HCT116 (cell line): ENCODE results near the gene NACAD. TPM values are rescaled to one million over a fixed set of nuclear protein-coding genes. Genes with fewer than 3 reads are reported as not detected.

Experiments used
- ATAC-seq: fragments of 200-7000 bp; cut with Tn5 transposase; 2 replicates; pipeline ENCODE4 v1.9.1; 2020; ENCODE audit warnings: mild to moderate bottlenecking, moderate library complexity
- BruUV-seq: library from RNA; stranded (reverse); fragments of 400-500 nt; replicated peaks from 2 replicates; lab custom pipeline; 2021; lab: Mats Ljungman, UMichigan
- CTCF ChIA-PET: fragments of 300-600 bp; sonication (Branson Sonifier 250); formaldehyde crosslinking; loops from one replicate; lab custom pipeline; 2021; ENCODE audit warnings: antibody characterized with exemption; lab: Charles Lee
- POLR2A ChIA-PET: fragments of 300-600, 350-600 bp; sonication (Branson Sonifier 250); formaldehyde crosslinking; loops from one replicate; lab custom pipeline; 2021; ENCODE audit warnings: antibody characterized with exemption; lab: Charles Lee
- RAD21 ChIA-PET, 2 experiments: fragments of 300-600 bp; sonication (Branson Sonifier 250); formaldehyde crosslinking; loops; one replicate each; lab custom pipeline; 2023; ENCODE audit warnings: low total read pairs in 2 of 2; ENCODE audit not compliant: uncharacterized antibody in 2 of 2, unreplicated experiment in 2 of 2, low non-redundant PET in 1 of 2; lab: Charles Lee
- DNase-seq: peaks from one replicate; pipeline ENCODE4 v3.0.0-alpha.2; 2010; ENCODE audit warnings: low read depth, low spot score
- H2AFZ ChIP-seq: fragments of 200-600 bp; shearing (Covaris generic), sonication (generic); 2 replicates; pipeline ENCODE4 v1.6.1; 2017; ENCODE audit warnings: low read depth, mixed run types, mixed read lengths, antibody characterized with exemption, low read length; ENCODE audit not compliant: poor library complexity, severe bottlenecking
- H3K27ac ChIP-seq: 2 replicates; pipeline ENCODE4 v1.5.1; 2012; ENCODE audit warnings: low read depth, low read length
- H3K27me3 ChIP-seq: fragments of 200-600 bp; sonication (generic); 2 replicates; pipeline ENCODE4 v1.6.1; 2016; ENCODE audit warnings: mixed run types, low read length, mixed read lengths; ENCODE audit not compliant: insufficient read depth
- H3K36me3 ChIP-seq, 2 experiments: fragments of 200-500 bp in 1 of 2; fragments of 200-600 bp in 1 of 2; sonication (Bioruptor generic) in 1 of 2; sonication (generic) in 1 of 2; 2 replicates each; pipeline versions ENCODE4 v1.5.1 to v1.6.1; 2014 to 2016; ENCODE audit warnings: low read length in 2 of 2, inconsistent platforms in 1 of 2, mixed read lengths in 1 of 2, mixed run types in 1 of 2; ENCODE audit not compliant: insufficient read depth in 2 of 2, control insufficient read depth in 1 of 2
- H3K4me1 ChIP-seq, 2 experiments: fragments of 200-600 bp in 1 of 2; sonication (generic) in 1 of 2; 2 replicates each; pipeline versions ENCODE4 v1.5.1 to v1.6.1; 2012 to 2017; ENCODE audit warnings: low read length in 2 of 2, inconsistent platforms in 1 of 2, mild to moderate bottlenecking in 1 of 2, mixed read lengths in 1 of 2, mixed run types in 1 of 2, moderate library complexity in 1 of 2; ENCODE audit not compliant: insufficient read depth in 2 of 2, control insufficient read depth in 1 of 2
- H3K4me2 ChIP-seq: fragments of 200-600 bp; sonication (generic); 2 replicates; pipeline ENCODE4 v1.6.1; 2017; ENCODE audit warnings: mixed run types, low read length, mixed read lengths
- H3K4me3 ChIP-seq, 2 experiments: fragments of 200-600 bp in 1 of 2; sonication (generic) in 1 of 2; replicated peaks in 1 of 2; 2 replicates each; pipeline ENCODE4 v1.5.1; 2011 to 2016; ENCODE audit warnings: low read length in 2 of 2, control low read depth in 1 of 2, low read depth in 1 of 2, mild to moderate bottlenecking in 1 of 2, mixed read lengths in 1 of 2, mixed run types in 1 of 2
- H3K79me2 ChIP-seq: fragments of 200-600 bp; sonication (generic); 2 replicates; pipeline ENCODE4 v1.6.1; 2017; ENCODE audit warnings: mild to moderate bottlenecking, mixed run types, low read length, moderate library complexity, mixed read lengths; ENCODE audit not compliant: insufficient read depth
- H3K9ac ChIP-seq: fragments of 200-600 bp; sonication (generic); 2 replicates; pipeline ENCODE4 v1.6.1; 2016; ENCODE audit warnings: low read length, mixed read lengths
- H3K9me2 ChIP-seq: fragments of 200-600 bp; sonication (generic), shearing (Covaris generic); 2 replicates; pipeline ENCODE4 v1.6.1; 2017; ENCODE audit warnings: mixed run types, mild to moderate bottlenecking, moderate library complexity; ENCODE audit not compliant: insufficient read depth
- H3K9me3 ChIP-seq, 2 experiments: fragments of 200-500 bp in 1 of 2; fragments of 200-600 bp in 1 of 2; sonication (Bioruptor generic) in 1 of 2; sonication (generic) in 1 of 2; 2 replicates each; pipeline ENCODE4 v1.6.1; 2014 to 2017; ENCODE audit warnings: low read length in 2 of 2, mixed read lengths in 2 of 2, inconsistent platforms in 1 of 2, low read depth in 1 of 2, mild to moderate bottlenecking in 1 of 2, mixed run types in 1 of 2, moderate library complexity in 1 of 2; ENCODE audit not compliant: control insufficient read depth in 1 of 2, insufficient read depth in 1 of 2
- H4K20me1 ChIP-seq: fragments of 200-600 bp; sonication (generic), shearing (Covaris generic); 2 replicates; pipeline ENCODE4 v1.6.1; 2017; ENCODE audit warnings: mixed run types, mild to moderate bottlenecking, moderate library complexity; ENCODE audit not compliant: insufficient read depth
- EGR1 ChIP-seq: IDR thresholded peaks from 2 replicates; pipeline ENCODE4 v1.6.1; 2012; ENCODE audit warnings: low read depth
- EZH2phosphoT487 ChIP-seq: fragments of 200-600 bp; IDR thresholded peaks from 2 replicates; pipeline ENCODE4 v1.6.1; 2018; ENCODE audit warnings: antibody characterized with exemption, borderline replicate concordance
- POLR2A ChIP-seq: IDR thresholded peaks from 2 replicates; pipeline ENCODE4 v1.7.0; 2011; ENCODE audit warnings: borderline replicate concordance; ENCODE audit not compliant: insufficient read depth, insufficient read length; ENCODE audit errors: extremely low read depth
- SP1 ChIP-seq: IDR thresholded peaks from 2 replicates; pipeline ENCODE4 v1.6.1; 2012; ENCODE audit warnings: low read depth
- SRF ChIP-seq: IDR thresholded peaks from 2 replicates; pipeline ENCODE4 v1.6.1; 2012; ENCODE audit warnings: low read depth
- intact Hi-C: fragments of 100-400 bp; cut with micrococcal nuclease; formaldehyde crosslinking; loops from 2 replicates; pipeline ENCODE4 v1.10.0; 2022
- total RNA-seq: library from RNA; stranded (reverse); gene quantifications from one replicate; pipeline ENCODE4 v1.2.1, GENCODE V29; 2021; ENCODE audit not compliant: unreplicated experiment

NACAD gene
- total RNA-seq, 1 experiment from 2014 or later: 0.05 TPM

- Histone ChIP-seq H3K79me2 (no peaks in the 10 kb centered on the region), H3K4me2 (no peak overlapping the region), H3K4me1 (no peaks in the 10 kb centered on the region), H3K9ac (no peak overlapping the region), H3K27me3 (no peaks in the 10 kb centered on the region), H4K20me1 (no peaks in the 10 kb centered on the region), H3K4me3 (no peak overlapping the region), H2AFZ (no peak overlapping the region), H3K9me2 (no peaks in the 10 kb centered on the region), H3K36me3 (no peaks in the 10 kb centered on the region), H3K9me3 (no peaks in the 10 kb centered on the region), H3K27ac (no peak overlapping the region)
- CTCF ChIA-PET: interaction anchor here (1.3 kb wide), 1 partner anchor 158 kb away, joined by 3 read pairs; no protein-coding TSS in a partner anchor
- RAD21 ChIA-PET: no interaction called here
- ATAC-seq (no peak), DNase-seq (no peak)
- TF ChIP-seq EZH2phosphoT487: no peak
- no peak for TF ChIP-seq SP1
- no peak for TF ChIP-seq POLR2A
- no peak for TF ChIP-seq EGR1
- POLR2A ChIA-PET: no interaction called here
- BruUV-seq: no TSS peak
- intact Hi-C loops: no loop called here
These were observed 43.1 kb upstream of the NACAD start for GRCh38 chr7:45131891-45132290.

DNA sequence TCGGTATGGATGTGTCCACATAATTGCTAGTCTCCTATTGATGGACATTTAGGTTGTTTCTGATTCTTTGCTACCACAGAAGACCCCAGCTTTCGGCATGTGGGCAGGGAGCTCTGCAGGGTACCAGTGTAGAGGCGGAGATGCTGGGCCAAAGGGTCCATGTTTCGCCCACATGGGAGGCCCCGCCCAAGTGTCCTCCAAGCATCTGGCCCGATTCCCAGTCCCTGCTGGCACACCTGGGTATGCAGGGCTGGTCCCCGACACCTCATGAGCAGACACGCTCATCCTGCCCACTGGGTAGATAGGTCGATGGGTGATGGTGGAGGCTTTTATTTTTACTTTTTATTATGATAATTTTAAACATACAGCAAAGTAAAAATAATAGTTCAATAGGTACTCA, 42.1 kb upstream of the NACAD start:
- Histone ChIP-seq H3K27ac (no peak overlapping the region), H3K79me2 (no peaks in the 10 kb centered on the region), H2AFZ (no peak overlapping the region), H3K4me1 (no peaks in the 10 kb centered on the region), H3K36me3 (no peaks in the 10 kb centered on the region), H3K9ac (no peak overlapping the region), H3K4me3 (no peak overlapping the region), H4K20me1 (no peaks in the 10 kb centered on the region), H3K4me2 (no peak overlapping the region), H3K27me3 (no peaks in the 10 kb centered on the region), H3K9me3 (no peaks in the 10 kb centered on the region), H3K9me2 (no peaks in the 10 kb centered on the region)
- ChIA-PET CTCF (interaction anchor here (1.3 kb wide), 1 partner anchor 157 kb away, joined by 3 read pairs; no protein-coding TSS in a partner anchor), POLR2A (no interaction called here), RAD21 (no interaction called here)
- BruUV-seq: no TSS peak
- no peak for DNase-seq
- no peak for ATAC-seq
- intact Hi-C loops: no loop called here
- no peak for TF ChIP-seq SRF
- TF ChIP-seq, all 23 proteins: peak for 0
